Naive B cell (primary cell): ENCODE results near the gene CDT1. TPM values are rescaled to one million over a fixed set of nuclear protein-coding genes. Genes with fewer than 3 reads are reported as not detected.

Source experiments
- ATAC-seq, 2 donors: fragments of 150-1000 bp; cut with Tn5 transposase; 2 replicates each; pipeline ENCODE4 v1.10.0; 2021; ENCODE audit warnings: low read depth in 2 of 2, mild to moderate bottlenecking in 2 of 2, moderate library complexity in 2 of 2
- DNase-seq: peaks from one replicate; pipeline ENCODE4 v3.0.0; 2022
- H3K27ac Mint-ChIP-seq, 6 donors: one replicate each; pipeline ENCODE4 v1.8.0; 2020 to 2022; ENCODE audit warnings: mild to moderate bottlenecking in 6 of 6, mixed read lengths in 6 of 6, moderate library complexity in 5 of 6, inconsistent platforms in 2 of 6
- H3K27me3 Mint-ChIP-seq, 3 donors: one replicate each; pipeline ENCODE4 v1.8.0; 2021 to 2022; ENCODE audit warnings: mixed read lengths in 3 of 3, mild to moderate bottlenecking in 1 of 3
- H3K36me3 Mint-ChIP-seq, 2 donors: one replicate each; pipeline ENCODE4 v1.8.0; 2020 to 2022; ENCODE audit warnings: mixed read lengths in 2 of 2, inconsistent platforms in 1 of 2, mild to moderate bottlenecking in 1 of 2
- H3K4me1 Mint-ChIP-seq, 3 donors: one replicate each; pipeline ENCODE4 v1.8.0; 2020 to 2022; ENCODE audit warnings: mixed read lengths in 3 of 3, inconsistent platforms in 1 of 3, mild to moderate bottlenecking in 1 of 3, moderate library complexity in 1 of 3
- H3K4me3 Mint-ChIP-seq, 8 donors: one replicate each; pipeline ENCODE4 v1.8.0; 2020 to 2022; ENCODE audit warnings: mild to moderate bottlenecking in 8 of 8, mixed read lengths in 8 of 8, moderate library complexity in 8 of 8, inconsistent platforms in 2 of 8
- H3K9me3 Mint-ChIP-seq, 7 donors: one replicate each; pipeline ENCODE4 v1.8.0; 2020 to 2022; ENCODE audit warnings: mixed read lengths in 7 of 7, mild to moderate bottlenecking in 5 of 7, inconsistent platforms in 2 of 7, moderate library complexity in 1 of 7
- polyA plus RNA-seq, 6 donors: library from polyadenylated mRNA; unstranded; fragments of 300-500 nt; fragmentation: Illumina TruSeq; gene quantifications; one replicate each; pipeline ENCODE4 v1.2.3, GENCODE V29; 2021; ENCODE audit warnings: low read depth in 6 of 6

Gene CDT1
- polyA plus RNA-seq, 6 donors from 2014 or later, result 0.08 to 0.27 (median 0.17) TPM; not detected in 1

DNA sequence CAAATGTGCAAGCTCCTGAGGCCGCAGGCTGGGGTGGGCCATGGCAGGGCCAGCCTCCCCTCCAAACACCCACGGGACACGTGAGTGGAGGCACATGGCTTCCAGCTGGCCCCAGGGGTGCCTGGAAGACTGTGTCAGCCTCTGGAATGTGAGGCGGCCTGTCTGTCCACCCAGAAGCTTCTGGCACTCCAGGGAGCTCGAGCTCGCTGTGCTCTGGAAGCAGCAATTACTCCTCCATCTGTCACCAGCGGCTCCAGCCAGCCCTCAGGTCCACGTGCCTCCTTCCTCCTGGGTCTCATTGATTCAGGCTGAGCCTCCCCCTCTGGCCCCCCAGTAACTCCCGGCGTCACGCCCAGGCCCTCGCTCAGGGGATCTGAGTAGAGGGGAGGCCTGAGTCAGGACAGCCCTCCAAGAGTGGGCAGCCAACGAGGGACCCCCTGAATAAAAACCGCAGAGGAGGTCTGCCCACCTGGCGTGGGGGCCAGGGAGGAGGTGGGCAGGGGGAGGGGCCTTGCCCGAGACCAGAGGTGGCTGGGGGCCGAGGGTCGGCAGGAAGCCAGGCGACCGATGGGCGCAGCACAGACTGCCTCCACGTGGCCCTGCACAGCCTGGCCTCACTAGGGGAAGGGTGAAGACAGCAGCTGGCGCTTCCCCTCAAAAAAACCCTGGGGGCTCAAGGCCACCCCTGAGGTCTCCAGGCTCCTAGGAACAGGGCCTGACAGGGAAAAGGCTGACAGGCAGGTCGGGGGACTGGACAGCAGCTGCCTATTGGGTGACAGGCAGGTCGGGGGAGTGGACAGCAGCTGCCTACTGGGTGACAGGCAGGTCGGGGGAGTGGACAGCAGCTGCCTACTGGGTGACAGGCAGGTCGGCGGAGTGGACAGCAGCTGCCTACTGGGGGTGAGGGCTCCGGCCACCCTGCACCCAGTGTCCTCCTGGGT lies 30.4 kb upstream of the CDT1 start:
- DNase-seq, result no peak
- Mint-ChIP-seq H3K36me3 (no peaks in the 10 kb centered on the region), H3K4me3 (peak overlapping the region in 1 of 8 donors; percentile 25), H3K9me3 (no peaks in the 10 kb centered on the region), H3K27ac (peak overlapping the region in 1 of 6 donors; percentile 70), H3K4me1 (peaks cover 28 to 34% (median 30%) of the 10 kb centered on the region in 3 donors), H3K27me3 (peaks cover 0 to 4% (median 0%) of the 10 kb centered on the region in 3 donors)
- ATAC-seq, result no peak

DNA sequence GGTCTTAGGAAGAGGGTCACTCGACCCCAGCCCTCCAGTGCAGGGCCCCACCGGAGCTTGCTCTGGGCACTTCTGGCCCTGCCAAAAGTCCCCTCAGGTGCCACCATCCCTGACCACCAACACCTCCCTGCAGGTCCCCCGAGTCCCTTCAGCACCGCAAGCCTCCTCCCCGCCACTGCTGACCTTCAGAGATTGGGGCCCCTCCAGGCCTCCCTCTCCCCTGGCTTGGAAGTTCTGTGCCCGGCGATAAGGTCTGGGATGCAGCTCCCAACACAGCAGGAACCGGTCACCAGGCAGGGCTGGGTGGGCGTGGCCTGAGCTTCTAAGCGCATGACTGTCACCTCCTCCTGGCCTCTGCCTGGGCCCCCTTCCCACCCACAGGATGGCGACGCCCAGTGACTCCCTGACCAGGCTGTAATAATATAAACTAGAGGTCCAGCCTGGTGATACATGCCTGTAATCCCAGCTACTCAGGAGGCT lies 29.7 kb upstream of the CDT1 start:
- Mint-ChIP-seq H3K4me1 (peaks cover 31 to 36% (median 34%) of the 10 kb centered on the region in 3 donors), H3K27me3 (peaks cover 0 to 4% (median 0%) of the 10 kb centered on the region in 3 donors), H3K9me3 (no peaks in the 10 kb centered on the region), H3K36me3 (no peaks in the 10 kb centered on the region), H3K27ac (peak overlapping the region in 2 of 6 donors; percentile 20 to 54), H3K4me3 (no peak overlapping the region)
- no peak for ATAC-seq
- no peak for DNase-seq

DNA sequence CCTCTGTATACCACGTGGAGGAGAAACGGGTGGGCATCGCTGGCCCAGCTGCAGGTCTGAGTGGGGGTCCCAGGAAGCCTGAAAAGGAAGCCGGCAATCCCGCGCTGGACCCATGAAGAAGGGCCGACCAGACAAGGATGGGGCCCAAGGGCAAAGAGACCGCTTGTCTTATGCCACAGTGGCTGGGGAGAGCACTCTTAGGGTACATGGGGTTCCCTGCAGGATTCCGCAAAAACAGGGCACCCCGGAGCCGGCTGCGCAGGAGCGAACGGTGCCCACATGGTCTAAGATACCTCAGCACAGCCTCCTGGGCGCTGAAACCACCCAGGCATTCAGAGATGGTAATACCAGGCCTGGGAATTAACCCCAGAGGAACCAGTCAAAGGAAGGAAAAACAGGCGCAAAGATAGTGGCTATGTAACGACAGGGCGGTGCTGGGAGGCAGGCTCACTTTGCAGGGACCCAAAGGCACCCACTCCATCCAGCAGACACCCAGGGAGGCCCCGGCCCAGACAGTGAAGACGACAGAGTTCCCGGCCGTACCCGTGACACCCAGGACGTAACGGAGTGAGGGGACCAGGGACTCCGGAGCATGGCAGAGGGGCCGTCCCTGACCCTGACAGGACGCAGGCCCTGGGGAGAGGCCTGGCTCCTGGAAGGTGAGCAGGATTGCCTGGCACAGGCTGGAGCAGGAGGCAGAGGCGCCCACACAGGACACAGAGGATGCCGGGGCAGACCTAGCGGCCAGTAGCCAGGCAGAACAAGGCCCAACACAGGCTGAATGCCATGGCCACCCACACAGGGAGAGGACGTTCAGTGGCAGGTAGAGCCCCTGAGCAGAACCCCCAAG lies 28.8 kb upstream of the CDT1 start:
- ATAC-seq, result no peak
- H3K36me3 Mint-ChIP-seq, result no peaks in the 10 kb centered on the region

DNA sequence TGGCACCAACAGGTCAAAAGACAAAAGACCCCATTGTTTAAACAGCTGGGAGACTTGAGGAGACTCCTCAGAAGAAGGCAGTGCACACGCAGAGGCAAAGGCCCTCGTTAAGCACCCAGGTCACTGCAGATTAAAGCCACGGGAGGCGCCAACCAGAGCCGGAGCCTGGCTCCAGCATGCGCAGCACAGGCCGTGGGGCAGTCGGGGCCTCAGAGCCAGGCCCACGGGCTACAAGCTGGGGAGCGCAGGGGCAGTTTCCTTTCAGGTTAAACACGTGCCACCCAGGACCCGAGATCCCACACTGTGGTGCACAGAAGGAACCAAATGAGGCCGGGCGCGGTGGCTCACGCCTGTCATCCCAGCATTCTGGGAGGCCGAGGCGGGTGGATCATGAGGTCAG lies 27.8 kb upstream of the CDT1 start:
- Mint-ChIP-seq H3K36me3 (no peaks in the 10 kb centered on the region), H3K27me3 (peaks cover 0 to 4% (median 0%) of the 10 kb centered on the region in 3 donors), H3K27ac (peak overlapping the region in 1 of 6 donors; percentile 35), H3K4me1 (peaks cover 21 to 33% (median 29%) of the 10 kb centered on the region in 3 donors), H3K4me3 (no peak overlapping the region), H3K9me3 (no peaks in the 10 kb centered on the region)
- ATAC-seq (no peak), DNase-seq (no peak)

More for the DNA sequence above, 28.8 kb upstream of the CDT1 start:
- Mint-ChIP-seq H3K9me3 (no peaks in the 10 kb centered on the region), H3K4me3 (no peak overlapping the region), H3K27me3 (peaks cover 0 to 4% (median 0%) of the 10 kb centered on the region in 3 donors), H3K27ac (no peak overlapping the region), H3K4me1 (peaks cover 25 to 33% (median 25%) of the 10 kb centered on the region in 3 donors)
- no peak for DNase-seq

DNA sequence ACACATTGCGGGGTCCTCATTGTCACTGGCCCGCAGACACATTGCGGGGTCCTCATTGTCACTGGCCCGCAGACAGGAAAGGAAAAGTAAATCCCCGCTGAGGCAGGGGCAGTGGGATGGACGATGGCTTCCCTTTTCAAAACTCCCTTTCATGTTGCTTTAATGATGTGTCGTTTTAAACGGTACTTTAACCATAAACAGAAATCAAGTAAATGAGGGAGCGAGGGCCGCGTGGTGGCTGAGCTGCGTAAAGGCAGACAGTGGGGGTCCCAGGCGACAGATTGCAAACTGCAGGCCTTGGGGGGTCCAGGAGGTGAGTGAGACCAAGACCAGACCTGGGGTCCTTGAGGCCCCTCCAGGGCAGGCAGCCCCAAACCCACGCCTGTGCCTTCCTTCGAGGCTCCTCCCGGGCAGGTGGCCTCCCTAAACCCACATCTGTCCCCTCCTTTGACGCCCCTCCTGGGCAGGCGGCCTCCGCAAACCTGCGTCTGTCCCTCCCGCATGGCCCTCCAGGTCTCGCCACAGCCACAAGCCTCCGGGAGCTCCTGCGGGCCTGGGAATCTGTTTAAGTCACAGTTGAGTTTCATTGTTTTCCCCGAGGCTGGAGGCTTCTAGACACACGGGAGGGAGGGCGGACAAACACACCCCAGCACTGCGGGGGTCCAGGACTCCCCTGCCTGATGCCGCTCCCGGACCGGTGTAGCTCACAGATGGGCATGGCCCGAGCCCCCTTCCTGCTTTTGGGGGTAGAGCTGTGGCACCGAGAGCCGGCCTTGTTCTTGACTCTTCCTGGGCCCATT lies 25.9 kb upstream of the CDT1 start:
- Mint-ChIP-seq H3K27me3 (peaks cover 0 to 4% (median 0%) of the 10 kb centered on the region in 3 donors), H3K4me1 (peaks cover 34 to 45% (median 44%) of the 10 kb centered on the region in 3 donors)

DNA sequence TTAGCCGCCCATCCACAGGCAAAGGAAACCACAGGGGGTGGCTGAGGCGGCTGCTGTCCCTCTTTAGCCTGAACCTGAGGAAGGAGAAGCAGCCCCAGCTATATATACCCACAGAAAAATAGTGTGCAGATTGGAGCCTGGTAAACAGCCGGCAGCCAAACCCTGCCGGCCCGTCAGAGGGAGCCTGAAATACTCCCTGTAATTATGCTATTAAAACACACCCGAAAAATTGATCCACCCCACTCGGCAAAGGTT lies 25.4 kb upstream of the CDT1 start:
- DNase-seq (no peak), ATAC-seq (no peak)
- H3K36me3 Mint-ChIP-seq, result no peaks in the 10 kb centered on the region
- H3K9me3 Mint-ChIP-seq, result no peaks in the 10 kb centered on the region
- H3K27ac Mint-ChIP-seq, result peak overlapping the region in 4 of 6 donors; percentile 11 to 76 (median 48)
- H3K4me1 Mint-ChIP-seq, result peaks cover 37 to 51% (median 49%) of the 10 kb centered on the region in 3 donors
- H3K27me3 Mint-ChIP-seq, result no peaks in the 10 kb centered on the region
- H3K4me3 Mint-ChIP-seq, result peak overlapping the region in 3 of 8 donors; percentile 26 to 51 (median 36)

More for the DNA sequence above, 25.9 kb upstream of the CDT1 start:
- Mint-ChIP-seq H3K36me3 (no peaks in the 10 kb centered on the region), H3K9me3 (no peaks in the 10 kb centered on the region), H3K4me3 (peak overlapping the region in 3 of 8 donors; percentile 16 to 51 (median 26)), H3K27ac (peak overlapping the region in 3 of 6 donors; percentile 47 to 85 (median 49))
- ATAC-seq, result no peak
- no peak for DNase-seq

DNA sequence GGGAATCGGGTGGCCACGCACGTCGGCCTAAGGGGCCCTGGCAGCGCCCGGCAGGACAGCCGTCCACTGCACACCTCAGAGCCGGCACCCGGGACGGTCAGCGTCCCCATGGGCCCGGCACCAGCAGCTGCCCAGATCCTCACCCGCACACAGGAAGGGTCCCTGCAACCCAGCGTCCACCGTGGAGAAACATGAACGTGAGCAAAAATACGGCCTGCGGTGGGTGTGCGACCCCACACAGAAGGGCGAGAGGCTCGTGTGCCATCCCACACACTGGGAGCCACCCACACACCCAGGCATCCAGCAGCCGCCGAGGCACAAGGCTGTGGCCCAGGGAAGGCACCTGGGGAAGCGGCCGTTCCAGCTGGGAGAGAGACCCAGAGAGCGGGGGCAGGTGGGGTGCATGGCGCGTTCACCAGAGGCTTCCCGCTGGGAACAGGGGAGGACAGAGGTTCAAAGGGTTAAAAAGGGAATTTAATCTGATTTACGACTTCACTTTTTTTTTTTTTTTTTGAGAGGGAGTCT lies 25.0 kb upstream of the CDT1 start:
- Mint-ChIP-seq H3K4me1 (peaks cover 42 to 55% (median 53%) of the 10 kb centered on the region in 3 donors), H3K27ac (peak overlapping the region in 1 of 6 donors; percentile 76), H3K27me3 (no peaks in the 10 kb centered on the region), H3K4me3 (peak overlapping the region in 2 of 8 donors; percentile 26 to 36), H3K9me3 (no peaks in the 10 kb centered on the region), H3K36me3 (no peaks in the 10 kb centered on the region)
- no peak for ATAC-seq
- DNase-seq, result no peak

DNA sequence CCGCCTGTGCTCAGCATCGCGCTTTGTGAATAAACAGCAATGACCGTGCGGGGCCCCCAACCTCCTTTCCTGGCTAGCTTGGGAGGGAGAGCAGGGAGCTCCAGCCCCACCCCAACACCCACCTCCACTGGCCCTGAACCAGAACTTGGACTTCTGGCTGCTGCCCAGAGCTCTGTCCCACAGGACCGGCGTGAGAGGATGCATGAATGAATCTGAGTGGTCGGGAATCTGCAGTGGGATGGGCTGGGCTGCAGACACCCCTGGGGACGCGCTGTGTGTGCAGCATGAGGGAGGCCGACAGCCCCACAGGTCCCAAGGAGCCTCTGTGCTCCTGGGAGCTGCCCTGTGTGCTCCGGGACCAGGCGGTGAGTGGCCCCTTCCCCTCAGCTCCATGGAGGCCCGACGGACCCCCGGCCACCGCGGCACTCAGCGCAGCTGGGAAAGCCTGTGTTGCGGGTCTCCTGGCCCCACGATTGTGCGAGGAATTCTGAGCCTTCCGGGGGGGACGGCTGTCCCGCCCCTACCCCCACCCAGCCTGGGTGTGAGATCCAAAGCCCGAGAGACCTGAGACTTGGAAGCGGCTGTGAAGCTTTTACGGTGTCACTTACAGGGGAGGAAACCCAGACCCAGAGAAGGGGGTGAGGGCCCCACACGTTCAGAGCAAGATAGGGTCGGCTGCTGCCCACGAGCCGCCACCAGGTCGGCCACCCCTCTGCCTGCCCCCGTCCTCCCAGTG lies 24.0 kb upstream of the CDT1 start:
- Mint-ChIP-seq H3K36me3 (no peaks in the 10 kb centered on the region), H3K4me1 (peaks cover 44 to 58% (median 55%) of the 10 kb centered on the region in 3 donors), H3K27ac (peak overlapping the region in 2 of 6 donors; percentile 75 to 81), H3K27me3 (no peaks in the 10 kb centered on the region), H3K4me3 (peak overlapping the region in 2 of 8 donors; percentile 44 to 62), H3K9me3 (no peaks in the 10 kb centered on the region)
- DNase-seq (no peak), ATAC-seq (no peak)

DNA sequence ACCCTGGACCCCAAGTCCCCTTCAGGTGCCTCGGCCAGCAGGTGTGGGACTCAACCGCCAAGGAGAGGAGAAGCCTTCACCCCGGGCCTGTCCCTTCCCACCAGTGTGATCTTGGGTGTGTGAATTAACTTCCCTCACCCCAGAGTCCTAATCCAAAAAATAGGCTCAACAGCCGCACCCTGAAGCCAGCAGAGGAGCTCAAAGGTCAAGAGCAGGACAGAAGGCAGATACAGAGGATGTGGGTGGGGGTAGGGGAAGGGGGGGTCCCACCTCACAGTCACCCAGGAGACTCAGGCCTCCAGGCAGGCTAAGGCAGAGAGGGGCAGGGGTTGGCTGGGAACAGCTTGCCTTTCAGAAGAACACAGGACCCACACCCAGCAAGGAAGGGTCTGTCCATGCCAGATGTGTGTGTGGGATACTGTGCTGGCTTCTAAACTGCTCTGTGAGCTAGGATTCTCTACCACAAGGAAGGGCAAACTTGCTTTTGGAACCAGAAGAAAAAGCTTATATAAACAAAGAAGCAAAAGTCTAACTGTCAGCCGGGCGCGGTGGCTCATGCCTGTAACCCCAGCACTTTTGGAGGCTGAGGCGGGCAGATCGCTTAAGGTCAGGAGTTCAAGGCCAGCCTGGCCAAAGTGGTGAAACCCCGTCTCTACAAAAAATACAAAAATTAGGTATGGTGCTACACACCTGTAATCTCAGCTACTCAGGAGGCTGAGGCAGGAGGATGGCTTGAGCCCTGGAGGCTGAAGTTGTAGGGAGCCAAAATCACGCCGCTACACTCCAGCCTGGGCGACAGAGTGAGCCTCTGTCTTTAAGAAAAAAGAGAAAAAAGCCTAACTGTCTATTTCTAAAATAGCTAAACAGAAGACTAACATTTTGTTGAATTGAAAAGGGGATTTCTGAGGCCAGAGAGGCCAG lies 23.2 kb upstream of the CDT1 start:
- Mint-ChIP-seq H3K27me3 (no peaks in the 10 kb centered on the region), H3K9me3 (no peaks in the 10 kb centered on the region), H3K4me3 (peak overlapping the region; percentile 62 to 85 (median 71)), H3K4me1 (peaks cover 44 to 58% (median 55%) of the 10 kb centered on the region in 3 donors), H3K27ac (peak overlapping the region in 5 of 6 donors; percentile 44 to 86 (median 81)), H3K36me3 (no peaks in the 10 kb centered on the region)
- no peak for ATAC-seq
- DNase-seq, result no peak

DNA sequence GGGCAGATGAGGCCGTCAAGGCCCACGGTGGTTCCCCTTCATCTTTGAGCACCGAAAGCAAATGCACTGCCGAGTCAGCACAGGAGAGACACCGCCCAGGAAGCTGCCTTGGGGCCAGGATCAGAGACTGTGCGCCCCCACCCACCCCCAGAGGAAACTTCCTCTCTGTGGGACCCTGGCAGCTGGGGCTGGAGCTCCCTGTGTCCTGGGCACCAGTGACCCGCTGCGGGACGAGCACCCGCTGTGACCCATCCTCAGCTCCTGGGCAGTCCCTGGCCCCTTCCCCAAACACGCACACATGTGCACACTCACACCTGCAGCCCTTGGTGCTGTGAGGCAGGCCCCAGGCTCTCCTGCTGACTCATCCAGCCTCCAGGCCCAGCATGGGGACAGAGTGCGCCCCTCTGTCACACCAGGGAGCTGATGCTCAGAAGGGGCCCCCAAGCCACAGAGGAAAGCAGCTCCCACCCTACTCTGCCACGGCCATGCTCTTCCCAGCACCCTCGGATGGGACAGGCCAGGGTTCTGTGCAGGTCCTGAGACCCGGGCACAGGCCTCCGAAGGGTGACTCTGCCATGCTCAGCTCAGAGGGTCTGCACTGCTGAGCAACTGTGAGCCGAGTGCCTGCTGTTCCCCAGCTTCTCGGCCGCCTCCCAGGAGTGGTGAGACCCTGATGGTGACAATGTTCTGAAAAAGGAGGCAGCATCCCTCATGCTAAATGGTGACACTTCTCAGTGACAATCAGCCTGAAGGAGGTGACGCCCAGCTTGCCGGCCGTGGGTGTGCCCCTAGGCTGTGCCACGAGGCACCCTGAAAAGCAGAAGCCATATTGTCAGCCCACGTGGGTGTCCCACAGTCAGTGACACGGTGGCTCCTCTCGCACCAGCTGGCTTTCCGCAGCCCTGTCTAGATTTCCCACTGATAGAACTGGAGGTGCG lies 22.2 kb upstream of the CDT1 start:
- ATAC-seq, result peak; percentile 57 to 63
- peak overlapping the region; percentile 62 to 85 (median 78) for H3K4me3 Mint-ChIP-seq
- H3K9me3 Mint-ChIP-seq, result no peaks in the 10 kb centered on the region

More for the DNA sequence above, 22.2 kb upstream of the CDT1 start:
- Mint-ChIP-seq H3K27me3 (no peaks in the 10 kb centered on the region), H3K4me1 (peaks cover 42 to 58% (median 55%) of the 10 kb centered on the region in 3 donors), H3K27ac (peak overlapping the region in 5 of 6 donors; percentile 77 to 95 (median 81)), H3K36me3 (no peaks in the 10 kb centered on the region)
- DNase-seq, result peak; percentile 59
